Endometrial microvascular endothelial cells (primary cell): Measurements from ENCODE around the gene DKK3. TPM values are rescaled to one million over a fixed set of nuclear protein-coding genes. Genes with fewer than 3 reads are reported as not detected.
"Not testable (repeated sequence)": the region's sequence is repeated elsewhere in the genome, so short reads cannot be mapped to it uniquely, and the experiment has no call there.

ENCODE experiments used
- in situ Hi-C: cut with HindIII; loops from 2 replicates; pipeline ENCODE4 v1.10.0; 2017; ENCODE audit warnings: low sequenced_read_pairs, low pct_unique_long_range_greater_than_20kb; ENCODE audit errors: inconsistent ontology term
- total RNA-seq: library from RNA; depleted of rRNA; stranded (reverse); fragments of >200 nt; gene quantifications from one replicate; pipeline ENCODE4 v1.2.3, GENCODE V29; 2015; ENCODE audit errors: inconsistent ontology term

DKK3 gene
- total RNA-seq, result 192 TPM

GRCh38 chr11:12007769-12008737 is at the start of gene DKK3:
TSS of gene DKK3 (minus strand) at chr11:12008626. CDS start at chr11:12008582, 44 bp downstream.
- in situ Hi-C loops, result no loop called here

DNA sequence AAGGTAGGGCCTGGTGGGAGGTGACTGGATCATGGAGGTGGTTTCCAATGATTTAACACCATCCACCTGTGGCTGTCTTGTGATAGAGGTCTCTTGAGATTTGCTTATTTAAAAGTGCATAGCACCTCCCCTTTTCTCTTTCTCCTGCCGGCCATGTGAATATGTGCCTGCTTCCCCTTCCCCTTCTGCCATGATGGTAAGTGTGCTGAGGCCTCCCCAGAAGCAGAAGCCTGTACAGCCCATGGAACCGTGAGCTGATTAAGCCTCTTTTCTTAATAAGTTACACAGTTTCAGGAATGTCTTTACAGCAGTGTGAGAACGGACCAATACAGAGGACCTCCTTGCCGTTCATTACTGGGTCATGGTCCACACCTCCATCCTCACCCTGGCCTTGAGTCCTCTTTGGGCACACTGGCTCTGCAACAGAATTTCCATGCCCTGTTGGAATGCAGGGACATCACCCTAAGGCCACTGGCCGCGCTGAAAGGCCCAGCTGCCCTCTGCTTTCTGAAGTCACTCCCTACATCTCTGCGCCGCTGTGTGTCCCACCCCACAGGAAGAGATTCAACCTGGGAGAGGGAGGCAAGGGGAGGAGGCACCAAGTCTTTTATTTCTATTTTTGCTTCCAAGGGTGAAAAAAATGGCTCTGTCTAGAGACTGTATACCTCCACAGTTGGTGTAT is 49.0 kb upstream of the DKK3 start:
- in situ Hi-C loops, result no loop called here

DNA sequence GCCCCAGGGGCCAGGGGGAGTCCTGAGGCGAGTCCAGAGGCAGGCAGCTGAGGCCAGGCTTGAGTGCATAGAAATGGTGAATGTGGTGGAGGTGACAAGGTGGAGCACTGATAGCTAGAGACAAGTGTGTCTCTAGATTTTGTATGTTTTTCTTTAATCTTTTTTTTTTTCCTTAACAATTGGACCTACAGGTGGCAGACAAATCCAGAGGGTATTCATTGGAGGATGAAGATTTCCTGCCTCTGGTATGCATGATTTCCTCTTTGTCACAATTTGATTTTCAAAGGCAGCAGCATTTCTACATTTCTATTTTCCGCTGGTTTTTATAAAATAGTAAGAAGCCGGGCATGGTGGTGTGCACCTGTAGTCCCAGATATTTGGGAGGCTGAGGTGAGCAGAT is 47.7 kb upstream of the DKK3 start:
- in situ Hi-C loops, result no loop called here

GRCh38 chr11:12053606-12054361 is 45.4 kb upstream of the DKK3 start:
- in situ Hi-C loops, result no loop called here

- in situ Hi-C loops, result no loop called here
Observed at GRCh38 chr11:12052676-12053605, 44.5 kb upstream of the DKK3 start.

DNA sequence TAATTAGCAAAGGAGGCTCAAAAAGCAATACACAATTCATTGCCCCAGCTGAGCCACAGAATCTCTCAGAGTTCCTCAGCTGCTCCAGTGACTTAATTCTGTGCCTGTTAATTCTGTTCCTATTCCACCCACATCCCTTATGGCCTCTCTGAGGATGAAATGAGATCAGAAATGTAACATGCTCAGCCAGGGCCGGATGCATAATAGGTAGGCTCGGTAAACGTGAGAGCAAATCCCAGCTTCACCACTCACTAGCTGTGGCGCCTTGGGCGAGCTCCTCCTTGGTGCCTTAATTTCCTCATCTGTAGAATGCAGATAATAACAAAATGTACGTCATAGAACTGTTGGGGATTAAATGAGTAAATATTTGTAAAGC is 42.8 kb upstream of the DKK3 start:
- in situ Hi-C loops, result no loop called here

DNA sequence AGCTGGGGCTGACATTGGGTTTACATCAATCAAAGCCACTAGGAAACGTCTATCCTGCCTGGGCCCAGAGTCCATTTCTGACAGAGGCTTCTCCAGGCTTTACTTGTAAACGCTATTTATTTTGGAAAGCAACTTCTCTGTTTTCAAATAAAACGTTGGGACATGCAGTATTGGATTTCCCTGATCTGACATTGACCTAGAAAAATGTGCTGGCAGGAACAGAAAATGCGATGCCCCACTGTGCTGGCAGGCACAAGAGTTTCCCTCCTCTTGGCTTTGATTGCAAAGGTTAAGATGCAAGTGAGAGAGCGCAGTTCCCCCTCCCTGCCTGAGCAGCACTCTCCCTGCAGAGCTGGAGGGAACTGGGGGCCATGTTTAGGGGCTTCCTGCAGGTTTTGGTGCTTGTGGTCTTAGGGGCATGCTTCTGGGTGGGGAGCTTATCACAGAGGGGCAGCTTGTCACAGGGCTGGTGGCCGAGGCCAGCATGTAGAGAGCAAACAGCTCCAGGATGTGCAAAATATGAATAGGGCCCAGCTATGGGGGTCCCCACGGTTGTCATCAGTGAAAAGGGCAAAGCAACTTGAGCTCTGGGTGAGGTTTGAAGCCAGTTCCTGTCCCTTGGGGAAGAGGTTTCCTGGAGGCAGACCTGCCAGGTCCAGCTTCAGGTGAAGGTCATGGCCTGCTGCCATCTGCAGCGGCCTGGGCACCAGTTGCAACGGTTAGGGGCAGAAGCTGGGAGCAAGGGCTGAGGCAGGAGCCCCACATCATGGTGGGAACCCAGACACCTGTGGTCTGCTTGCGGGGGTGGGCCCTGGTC is 42.3 kb upstream of the DKK3 start:
- in situ Hi-C loops, result no loop called here

GRCh38 chr11:12048936-12049790 is 40.7 kb upstream of the DKK3 start:
- in situ Hi-C loops, result no loop called here

DNA sequence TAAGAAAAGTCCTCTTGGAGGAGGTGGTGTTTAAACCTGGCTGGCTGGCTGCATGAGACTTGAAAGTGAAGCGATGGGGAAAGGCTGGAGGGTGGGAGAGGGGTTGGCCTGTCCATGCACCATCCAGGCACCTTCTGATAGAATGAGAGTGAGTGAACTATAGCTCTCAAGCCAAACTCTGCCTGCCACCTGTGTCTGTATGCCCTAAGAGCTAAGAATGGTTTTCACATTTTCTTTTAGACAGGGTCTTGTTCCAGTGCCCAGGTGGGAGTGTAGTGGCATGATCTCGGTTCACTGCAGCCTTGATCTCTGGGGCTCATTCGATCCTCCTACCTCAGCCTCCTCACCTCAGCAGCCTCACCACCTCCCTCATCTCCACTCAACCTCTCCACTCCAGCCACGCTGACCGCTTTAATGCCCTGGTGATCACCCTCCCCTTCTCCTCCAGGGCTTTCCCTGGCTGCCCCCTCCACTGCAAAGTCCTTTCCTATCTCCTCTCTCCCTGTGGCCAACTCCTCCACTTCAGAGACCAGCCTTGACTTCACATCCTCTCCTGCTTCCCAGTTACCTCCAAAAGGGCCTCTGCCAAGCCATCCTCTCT is 38.3 kb upstream of the DKK3 start:
- in situ Hi-C loops, result no loop called here

GRCh38 chr11:12045914-12046635 is 37.6 kb upstream of the DKK3 start:
- in situ Hi-C loops, result no loop called here

- in situ Hi-C loops, result no loop called here
Observed at GRCh38 chr11:12044799-12045198, 36.4 kb upstream of the DKK3 start.

GRCh38 chr11:12043959-12044791 is 35.7 kb upstream of the DKK3 start:
- in situ Hi-C loops, result no loop called here

DNA sequence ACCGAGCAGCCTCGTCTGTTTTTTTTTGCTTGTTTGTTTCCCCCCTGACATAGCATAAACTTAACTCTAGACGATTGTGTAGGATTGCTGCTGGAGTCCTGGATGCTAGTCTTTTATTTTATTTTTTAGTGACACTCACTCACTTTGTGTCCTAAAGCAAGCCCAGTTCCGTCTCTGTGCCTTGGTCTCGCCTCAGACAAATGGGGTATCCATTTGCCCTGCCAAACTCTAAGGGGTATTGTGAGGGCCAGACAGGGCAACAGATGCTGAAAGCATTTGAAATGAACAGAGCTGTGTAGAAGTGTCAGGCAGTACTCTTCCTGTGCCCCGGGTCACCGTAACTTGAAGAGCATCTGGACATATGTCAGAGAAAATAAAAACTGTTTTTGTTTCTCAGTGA is 34.8 kb upstream of the DKK3 start:
- in situ Hi-C loops, result no loop called here

DNA sequence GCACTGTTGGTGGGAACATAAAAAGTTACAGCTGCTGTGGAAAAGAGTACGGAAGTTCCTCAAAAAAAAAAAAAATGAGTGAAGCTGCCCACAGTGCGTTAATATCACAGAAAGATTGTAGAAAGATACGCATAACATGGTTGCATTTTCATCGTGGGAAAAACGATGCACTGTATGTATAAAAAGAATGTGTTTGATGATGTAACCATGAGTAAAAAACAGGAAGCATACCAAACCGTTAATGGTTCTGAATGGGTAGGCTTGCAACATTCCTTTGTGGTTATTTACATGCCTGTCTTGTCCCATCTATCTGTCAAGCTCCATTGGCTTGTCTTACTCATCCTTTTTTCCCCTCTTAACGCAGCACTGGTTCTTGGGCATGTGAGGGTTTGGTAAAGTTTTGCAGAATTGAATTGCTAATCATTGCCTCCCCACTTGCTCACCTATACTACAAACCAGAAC is 33.8 kb upstream of the DKK3 start:
- in situ Hi-C loops, result no loop called here

DNA sequence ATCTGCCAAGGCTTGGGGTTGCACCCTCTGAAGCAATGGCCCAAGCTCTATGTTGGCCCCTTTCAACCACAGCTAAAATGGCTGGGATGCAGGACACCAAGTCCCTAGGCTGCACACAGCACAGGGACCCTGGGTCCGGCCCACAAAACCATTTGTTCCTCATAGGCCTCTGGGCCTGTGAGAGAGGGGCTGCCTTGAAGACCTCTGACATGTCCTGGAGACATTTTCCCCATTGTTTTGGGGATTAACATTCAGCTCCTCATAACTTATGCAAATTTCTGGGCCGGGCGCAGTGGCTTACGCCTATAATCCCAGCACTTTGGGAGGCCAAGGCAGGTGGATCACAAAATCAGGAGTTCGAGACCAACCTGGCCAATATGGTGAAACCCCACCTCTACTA is 32.3 kb upstream of the DKK3 start:
- in situ Hi-C loops, result not testable (repeated sequence)
